Left renal pelvis (tissue), 4 donors: ENCODE results near the gene PPCDC. TPM values are rescaled to one million over a fixed set of nuclear protein-coding genes. Genes with fewer than 3 reads are reported as not detected.
"Not testable (repeated sequence)": the region's sequence is repeated elsewhere in the genome, so short reads cannot be mapped to it uniquely, and the experiment has no call there.

Experiments used
- DNase-seq, 4 donors: peaks; one replicate each; pipeline ENCODE4 v3.0.0-alpha.2; 2013; ENCODE audit warnings: low read depth in 4 of 4, low spot score in 3 of 4
- polyA plus RNA-seq, 4 donors: library from polyadenylated mRNA; unstranded; fragments of 120-200 nt; gene quantifications; one replicate each; pipeline ENCODE4 v1.2.1, GENCODE V29; 2013; ENCODE audit not compliant: insufficient read length in 4 of 4

Gene PPCDC
- polyA plus RNA-seq, 4 donors, result 9.0 to 14.1 (median 9.9) TPM

DNA sequence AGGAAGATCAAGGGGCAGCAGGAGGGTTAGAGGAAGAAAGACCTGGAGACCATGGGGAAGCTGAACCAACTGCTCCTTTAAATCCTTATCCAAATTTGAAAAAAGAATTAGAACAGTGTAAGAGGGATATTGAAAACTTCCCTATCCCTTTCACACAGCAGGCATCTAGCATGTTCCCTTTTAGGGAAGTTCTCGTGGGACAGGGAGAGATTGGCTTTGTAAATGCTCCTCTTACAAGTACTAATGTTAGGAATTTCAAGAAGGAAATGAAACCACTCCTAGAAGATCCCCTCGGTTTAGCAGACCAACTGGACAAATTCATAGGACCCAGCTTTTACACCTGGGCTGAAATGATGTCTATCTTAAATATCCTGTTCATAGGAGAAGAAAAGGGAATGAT lies 41.5 kb downstream of the PPCDC start:
- no peak for DNase-seq

DNA sequence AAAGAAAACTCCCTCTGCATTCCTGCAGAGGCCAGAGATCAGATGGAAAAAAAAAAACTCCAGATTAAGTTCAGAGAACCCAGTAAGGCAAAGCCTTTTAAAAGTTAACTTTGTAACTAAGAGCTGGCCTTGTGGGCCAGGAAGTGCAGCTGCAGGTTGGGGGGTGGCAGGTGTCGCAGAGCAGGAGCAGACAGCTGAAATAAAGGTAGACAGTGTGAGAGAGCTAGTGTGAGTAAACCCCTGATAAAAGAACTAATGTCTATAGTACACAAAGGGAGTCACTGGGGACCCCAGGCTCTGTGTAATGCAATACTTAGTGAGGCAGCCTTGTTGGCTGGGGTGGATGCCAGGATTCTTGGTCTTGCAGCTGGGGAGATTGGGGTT lies 42.1 kb downstream of the PPCDC start:
- DNase-seq, result no peak

DNA sequence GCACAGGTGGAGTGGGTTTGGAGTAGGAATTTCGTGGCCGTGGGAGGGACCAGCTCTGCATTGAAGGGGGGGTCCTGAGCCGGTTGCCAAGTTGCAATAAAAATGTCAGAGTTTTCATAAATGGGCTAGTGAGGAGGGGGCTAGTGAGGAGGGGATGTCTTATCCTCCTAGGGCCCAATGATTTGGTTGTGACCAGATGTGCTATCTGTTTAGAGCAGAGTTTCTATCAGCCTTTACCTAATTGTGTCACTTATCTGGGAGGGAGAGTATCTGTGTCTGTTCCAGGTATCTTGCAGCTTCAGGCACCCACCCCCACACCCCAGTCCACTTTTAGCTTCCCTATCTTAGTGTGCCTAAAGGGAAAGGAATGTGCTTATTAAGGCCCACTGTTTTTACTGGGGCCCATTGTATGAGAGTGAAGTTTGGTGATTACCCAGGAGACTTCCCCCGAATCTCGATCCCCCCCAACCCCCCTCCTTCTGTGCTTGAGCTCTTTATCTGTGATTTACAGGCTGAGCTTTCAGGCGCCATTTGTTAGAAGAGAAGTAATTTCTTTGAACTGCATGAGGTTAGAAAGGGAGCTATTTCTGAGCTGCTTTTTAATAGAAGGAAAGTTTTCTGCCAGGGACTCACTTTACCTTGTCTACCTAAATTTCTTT lies 42.6 kb downstream of the PPCDC start:
- no peak for DNase-seq

DNA sequence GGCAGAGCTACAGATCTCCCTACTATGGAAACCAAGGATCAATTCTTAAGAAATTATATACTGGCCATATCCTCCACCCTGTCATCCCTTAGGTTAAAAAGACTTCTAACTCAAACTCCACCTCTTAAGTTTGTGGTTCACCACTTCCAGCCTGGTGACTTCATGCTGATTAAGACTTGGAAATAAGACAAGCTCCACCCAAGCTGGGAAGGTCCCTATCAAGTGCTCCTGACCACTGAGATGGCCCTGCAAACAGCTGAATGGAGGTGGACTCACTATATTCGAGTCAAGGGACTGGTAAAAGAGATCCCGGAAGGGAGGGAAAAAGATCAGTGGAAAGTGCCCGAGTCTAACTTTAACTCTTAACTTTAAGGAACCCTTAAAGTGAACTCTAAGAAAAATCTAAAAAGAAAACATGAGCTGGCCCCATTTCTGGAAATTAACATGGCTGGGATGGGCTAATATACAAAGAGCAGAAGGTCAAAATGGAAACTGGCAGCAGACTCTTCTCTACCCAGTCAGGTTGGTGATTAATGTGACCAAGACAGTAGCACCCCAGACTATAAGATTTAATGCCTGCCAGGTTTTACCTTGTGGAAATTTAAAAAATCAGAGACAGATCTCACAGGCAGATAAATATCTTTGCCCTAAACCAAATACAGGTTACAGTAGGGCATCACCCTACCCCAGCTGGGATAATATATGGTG lies 43.9 kb downstream of the PPCDC start:
- no peak for DNase-seq

DNA sequence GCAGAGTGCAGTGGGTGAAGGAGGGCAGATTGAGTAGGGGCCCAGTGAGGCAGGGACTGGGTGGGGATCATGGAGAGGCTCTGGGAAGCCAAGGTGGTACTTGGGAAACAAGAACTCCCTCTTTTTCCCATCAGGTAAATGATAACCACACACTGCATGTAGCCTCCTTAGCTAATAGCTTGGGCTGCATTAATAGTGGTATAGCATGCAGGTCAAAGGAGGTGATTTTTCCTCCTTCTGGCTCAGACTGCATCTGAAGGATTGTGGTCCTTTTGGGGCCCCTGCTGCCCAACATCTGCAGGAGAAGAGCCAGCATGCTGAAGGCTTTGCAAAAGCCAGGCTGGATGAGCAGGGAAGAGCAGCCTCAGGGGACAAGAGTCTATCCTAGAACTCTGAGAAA lies 45.4 kb downstream of the PPCDC start:
- no peak for DNase-seq

DNA sequence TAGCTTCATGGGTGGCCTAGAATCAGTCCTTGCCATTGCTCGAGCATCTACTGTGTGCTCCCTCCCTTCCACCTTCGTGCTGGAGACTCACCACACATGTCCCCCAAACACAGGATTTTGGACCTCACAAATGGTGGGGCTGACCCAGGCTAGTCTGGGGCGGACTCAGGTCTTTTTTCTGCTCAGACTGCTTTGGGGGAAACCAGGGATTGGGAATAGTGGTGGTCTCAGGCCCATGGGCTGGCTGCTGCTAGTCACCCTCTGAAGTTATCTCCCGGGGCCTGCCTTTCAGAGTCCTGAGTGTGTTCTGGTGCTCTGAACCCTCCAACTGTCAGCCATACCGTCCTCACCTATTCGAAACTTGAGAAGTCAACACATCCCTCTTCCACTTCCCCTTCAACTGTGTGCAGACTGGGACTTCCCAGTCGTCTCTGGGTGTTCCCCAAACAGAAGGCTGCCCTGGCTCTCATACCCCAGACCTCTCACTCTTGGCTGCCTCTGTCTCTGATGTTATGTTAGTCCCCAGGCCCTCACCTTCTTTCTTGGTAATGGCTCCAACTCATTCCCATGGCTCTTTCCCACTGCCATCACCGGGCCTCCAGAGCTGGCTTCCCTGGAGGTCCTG lies 46.0 kb downstream of the PPCDC start:
- no peak for DNase-seq

DNA sequence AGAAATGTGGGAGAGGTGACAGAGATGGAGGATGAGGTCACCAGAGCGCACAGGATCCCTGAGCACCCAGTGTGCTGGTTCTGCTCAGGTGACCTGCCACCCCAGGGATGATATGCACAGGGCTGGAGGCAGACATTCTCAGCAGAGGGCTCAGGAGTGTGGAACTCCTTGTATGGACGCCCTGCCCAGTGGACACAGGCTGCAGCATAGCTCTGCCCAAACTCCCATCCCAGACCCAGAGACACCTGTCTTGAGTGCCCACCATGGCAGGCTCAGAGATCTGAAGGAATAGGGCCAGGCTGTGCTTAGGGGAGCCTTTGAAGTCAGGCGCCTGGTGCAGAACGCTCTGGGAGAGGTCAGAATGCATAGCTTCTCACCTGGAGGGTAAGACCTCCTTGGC lies 47.3 kb downstream of the PPCDC start:
- DNase-seq, result no peak

DNA sequence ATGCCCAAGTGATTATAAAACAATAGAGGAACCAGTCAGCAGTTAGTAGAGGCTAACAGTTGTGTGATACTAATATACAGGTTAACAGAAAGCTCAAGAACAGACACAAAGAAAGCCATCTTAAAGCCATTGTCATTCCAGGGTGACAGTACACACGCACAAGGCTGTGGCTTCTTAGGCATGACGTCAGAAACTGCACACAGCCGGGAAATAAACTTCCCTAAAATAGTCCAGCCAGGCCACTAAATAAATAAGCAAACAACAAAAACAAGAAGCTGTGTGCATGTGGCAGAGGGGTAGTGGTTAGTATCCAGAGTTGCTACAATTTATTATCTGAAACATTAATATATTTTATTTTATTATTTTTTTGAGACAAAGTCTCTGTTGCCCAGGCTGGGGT lies 49.8 kb downstream of the PPCDC start:
- DNase-seq, result no peak

DNA sequence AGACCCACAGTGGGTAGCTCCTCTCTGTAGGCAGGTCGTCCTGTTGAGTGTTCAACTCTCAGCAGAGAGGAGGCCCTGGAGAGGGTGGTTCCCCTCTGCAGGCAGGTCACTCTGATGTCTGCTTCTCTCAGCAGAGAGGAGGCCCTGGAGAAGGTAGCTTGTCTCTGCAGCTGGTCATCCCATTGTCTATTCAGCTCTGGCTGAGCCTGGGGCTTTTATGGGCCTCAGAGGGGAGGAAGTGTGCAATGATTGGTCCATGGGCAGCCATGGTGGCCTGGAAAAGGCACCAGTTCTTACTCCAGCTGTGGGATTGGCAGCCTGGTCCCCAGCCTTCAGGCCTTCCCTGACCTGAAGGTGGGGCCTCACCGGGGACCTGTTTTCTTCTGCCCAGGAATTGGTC lies 52.9 kb downstream of the PPCDC start:
- no peak for DNase-seq

DNA sequence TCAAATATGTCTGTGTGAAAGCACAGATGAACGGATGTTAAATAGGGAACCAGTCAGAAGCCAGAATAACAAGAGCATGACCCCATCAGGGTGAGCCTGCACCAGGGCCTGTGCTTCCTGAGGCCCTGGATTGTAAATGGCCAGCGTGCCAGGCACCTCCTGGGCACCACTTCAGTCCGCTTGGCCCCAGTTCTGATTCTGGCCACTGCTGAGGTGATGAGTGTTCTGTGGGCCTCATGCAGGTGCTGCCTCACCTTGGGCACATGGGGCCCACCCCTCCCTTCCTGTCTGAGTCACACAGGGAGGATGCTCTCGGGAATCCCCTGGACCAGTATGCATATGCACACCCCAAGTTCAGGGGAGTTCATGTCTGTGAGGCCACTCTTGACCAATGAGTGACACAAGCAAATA lies 54.2 kb downstream of the PPCDC start:
- DNase-seq, result not testable (repeated sequence)

DNA sequence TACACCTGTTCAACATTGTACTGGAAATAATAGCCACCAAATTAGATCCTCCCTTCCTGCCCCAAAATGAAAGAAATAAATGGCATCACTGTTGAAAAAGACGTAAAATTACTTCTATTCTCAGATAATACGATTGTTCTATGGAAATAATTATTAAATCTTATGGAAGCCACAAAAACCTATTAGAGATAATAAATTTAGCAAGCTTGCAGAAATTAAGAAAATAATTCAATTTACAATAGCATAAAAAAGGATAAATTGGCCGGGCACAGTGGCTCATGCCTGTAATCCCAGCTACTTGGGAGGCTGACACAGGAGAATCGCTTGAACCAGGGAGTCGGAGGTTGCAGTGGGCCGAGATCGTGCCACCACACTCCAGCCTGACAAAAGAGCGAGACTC lies 57.8 kb downstream of the PPCDC start:
- no peak for DNase-seq

DNA sequence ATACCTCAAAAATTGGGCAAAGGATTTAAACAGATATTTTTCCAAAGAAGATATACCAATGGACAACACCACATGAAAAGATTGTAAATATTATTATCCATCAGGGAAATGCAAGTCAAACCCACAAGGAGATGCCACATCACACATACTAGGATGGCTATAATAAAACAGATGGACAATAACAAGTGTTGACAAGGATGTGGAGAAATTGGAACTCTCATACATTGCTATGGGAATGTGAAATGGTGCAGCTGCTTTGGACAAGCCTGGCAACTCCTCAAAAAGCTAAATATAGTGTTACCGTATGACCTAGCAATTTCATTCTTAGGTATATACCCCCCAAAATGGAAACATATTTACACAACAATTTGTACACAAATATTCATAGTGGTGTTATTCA lies 59.3 kb downstream of the PPCDC start:
- no peak for DNase-seq

DNA sequence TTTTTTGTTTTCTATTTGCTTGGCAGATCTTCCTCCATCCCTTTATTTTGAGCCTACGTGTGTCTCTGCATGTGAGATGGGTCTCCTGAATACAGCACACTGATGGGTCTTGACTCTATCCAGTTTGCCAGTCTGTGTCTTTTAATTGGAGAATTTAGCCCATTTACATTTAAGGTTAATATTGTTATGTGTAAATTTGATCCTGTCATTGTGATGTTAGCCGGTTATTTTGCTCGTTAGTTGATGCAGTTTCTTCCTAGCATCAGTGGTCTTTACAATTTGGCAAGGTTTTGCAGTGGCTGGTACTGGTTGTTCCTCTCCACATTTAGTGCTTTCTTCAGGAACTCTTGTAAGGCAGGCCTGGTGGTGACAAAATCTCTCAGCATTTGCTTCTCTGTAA lies 62.3 kb downstream of the PPCDC start:
- not testable (repeated sequence) for DNase-seq

DNA sequence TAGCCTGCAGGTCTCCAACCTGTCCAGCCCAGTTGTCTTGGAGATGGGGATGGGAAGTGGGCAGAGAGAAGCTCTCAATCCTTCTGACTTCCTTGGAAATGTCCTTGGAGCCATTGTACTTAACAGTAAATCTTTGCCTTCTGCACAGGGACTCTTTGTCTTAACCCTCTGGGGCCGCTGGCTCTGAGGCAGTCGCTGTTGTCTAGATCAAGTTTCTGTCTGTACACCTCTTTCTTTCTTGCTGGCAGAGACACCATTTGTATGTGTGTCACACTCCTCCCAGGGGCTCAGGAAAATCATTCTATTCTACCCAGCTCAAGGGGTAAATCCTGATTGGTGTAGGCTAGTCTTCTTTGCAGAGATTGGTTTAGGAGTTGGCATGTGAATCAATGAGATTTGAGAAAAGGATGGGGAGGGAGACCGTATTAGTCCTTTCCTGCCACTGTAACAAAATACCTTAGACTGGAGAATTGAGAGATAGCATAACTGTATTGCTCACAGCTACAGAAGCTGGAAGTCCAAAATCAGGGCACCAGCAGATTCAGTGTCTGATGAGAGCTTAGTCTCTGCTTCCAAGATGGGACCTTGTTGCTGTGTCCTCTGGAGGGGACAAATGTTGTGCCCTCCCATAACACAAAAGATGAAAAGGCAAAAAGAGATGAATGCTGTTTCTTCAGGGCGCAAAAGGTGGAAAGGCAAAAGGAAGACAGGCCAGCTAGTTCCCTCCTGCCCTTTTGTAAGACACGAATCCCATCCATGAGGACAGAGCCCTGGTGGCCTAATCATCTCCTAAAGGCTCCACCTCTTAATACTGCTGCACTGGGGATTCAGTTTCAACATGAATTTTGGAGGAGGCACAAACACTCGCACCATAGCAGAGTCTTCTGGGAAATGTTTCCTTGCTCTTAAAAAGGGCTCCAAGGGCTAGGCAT lies 66.3 kb downstream of the PPCDC start:
- DNase-seq, result no peak

DNA sequence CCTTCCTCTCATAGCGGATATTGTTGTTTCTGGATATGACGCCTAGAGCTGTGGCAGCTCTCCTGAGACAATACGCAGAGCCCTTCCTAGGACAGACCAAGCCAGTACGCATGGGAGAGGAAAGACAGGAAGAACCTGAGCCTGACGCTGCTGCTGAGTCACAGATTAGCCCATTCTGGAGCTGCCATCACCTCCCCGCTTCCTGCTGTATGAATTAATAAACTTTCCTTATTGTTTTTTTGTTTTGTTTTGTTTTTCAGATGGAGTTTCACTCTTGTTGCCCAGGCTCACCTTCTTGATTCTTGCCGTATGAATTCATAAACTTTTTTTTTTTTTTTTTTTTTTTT lies 67.0 kb downstream of the PPCDC start:
- DNase-seq, result no peak

DNA sequence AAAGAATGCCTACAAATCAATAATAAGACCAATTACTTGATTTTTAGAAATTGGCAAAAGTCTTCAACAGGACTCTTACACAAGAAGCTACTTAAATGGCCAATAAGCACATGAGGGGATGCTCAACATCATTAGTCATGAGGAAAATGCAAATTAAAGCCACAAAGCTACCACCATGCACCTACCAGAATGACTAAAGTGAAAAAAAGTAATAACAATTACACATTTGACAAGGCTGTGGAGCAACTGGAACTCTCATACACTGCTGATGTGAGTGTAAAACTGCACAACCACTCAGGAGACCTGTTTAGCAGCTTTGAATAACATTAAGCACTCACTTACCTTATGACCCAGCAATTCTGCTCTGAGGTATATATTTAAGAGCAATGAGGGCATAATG lies 68.4 kb downstream of the PPCDC start:
- no peak for DNase-seq

DNA sequence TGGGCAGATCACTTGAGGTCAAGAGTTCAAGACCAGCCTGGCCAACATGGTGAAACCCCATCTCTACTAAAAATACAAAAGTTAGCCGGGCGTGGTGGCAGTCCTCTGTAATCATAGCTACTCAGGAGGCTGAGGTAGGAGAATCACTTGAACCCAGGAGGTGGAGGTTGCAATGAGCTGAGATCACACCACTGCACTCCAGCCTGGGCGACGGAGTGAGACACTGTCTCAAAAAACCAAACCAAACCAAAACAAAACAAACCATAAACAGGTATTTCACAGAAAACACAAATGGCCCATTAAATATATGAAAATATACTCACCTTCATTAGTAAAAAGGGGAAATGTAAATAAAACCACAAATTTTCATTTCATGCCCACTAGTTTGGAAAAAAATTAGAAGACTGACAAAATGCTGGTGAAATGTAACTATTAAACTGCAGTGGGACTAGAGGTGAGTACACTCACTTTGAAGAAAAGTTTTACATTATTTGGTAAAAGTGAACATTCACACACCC lies 71.6 kb downstream of the PPCDC start:
- DNase-seq, result not testable (repeated sequence)

DNA sequence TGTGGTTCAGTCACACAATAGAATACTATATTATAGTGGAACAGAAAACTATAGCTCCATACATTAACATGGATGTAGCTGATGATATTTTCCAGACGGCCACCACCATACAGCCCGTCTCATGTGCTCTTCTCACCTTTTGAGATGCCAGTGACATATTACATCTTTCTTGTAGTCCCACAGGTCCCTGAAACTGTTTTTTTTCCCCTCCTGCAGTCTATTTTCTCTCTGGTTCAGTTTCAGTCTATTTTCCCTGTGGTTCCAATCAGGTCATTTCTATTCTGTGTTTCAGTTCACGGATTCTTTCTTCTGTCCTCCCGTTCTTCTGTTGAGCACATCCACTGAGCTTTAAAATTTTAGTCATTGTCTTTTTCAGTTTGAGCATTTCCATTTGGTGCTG lies 72.2 kb downstream of the PPCDC start:
- DNase-seq, result no peak

DNA sequence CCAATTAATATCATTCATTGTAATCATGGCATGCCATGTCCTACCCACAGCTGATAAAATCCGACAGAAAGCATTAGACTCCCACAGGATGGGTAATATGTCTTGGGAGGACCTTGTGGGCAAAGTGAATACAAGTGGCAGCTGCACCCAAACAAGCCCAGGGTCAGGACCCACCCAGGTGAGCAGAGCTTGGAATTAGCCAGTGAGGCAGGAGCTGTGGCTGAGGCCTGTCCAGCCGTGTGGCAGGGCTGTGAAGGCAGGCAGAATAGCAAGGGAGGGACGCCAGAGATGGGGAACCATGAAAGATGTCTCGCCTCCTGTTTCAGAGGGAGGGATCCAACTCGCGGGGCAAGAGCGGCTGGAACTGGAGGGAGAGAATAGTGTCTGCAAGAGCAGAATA lies 74.5 kb downstream of the PPCDC start:
- DNase-seq, result no peak

DNA sequence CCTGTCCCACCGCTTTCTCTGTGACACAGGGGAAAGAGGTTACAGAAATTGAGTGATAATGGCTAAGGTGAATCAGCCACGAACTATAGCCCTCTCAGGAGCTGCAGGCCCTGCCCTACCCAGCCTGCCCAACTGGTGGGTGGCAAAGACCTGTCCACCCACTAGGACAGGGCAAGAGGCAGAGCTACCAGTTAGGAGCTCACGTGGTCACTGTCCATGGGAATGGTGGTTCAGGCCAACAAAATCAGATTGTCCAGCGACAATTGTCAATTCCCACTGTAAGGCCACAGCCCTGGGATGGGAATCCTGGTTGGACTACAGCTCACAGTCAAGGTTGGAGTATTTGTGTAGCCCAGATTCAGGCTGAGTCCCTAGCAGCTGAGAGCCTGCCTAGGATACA lies 75.0 kb downstream of the PPCDC start:
- DNase-seq, result no peak
